ENCODE results near the gene NUAK1.

Gene NUAK1

DNA sequence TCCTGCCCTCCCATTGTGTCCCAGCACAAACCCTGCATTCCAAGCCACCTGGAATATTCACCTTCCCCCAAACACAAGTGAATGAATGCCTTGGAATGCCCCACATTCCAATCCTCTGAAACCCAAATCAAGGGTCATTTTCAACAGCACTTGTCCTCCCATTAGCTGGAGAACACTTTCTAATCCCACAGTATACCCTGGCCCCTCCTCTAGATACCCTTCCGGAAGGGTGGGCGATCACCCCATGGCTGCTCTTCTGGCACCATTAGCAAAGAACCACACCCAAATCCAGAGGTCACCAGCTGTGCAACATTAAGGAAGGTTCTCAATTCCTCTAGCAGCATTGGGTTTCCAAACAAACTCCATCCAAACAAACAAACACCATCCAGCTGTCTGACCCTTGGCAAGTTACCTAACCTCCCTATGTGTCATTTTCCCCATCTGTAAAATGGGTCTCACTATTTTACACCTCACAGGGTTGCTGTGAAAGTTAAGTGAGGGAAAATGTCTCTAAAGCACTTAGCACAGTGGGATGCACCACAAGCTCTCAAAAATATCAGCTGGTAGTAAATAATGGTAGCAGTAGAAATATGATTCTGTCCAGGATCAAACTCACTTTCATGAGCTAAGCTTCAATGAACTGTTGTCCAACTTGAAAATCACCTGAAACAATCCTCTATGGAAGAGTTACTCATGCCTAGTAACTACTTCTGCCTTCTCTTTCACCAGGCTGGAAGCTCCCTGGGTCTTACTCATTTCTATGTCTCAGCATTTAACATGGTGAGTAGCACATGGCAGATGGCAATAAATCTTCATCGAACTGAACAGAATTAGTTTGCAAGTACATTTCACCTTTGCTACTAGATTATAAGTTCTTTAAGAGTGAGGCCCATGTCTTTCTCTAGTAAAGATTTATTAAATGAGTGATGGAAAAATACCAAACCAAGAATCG is 5.3 kb downstream of the NUAK1 start:
- in situ Hi-C loops (cut with HindIII; ENCODE audit: low sequenced_read_pairs), result loop anchor here (5.0 to 25.0 kb wide), 2 partner anchors 104 to 721 kb away; no protein-coding TSS in a partner anchor

- in situ Hi-C loops (cut with HindIII; ENCODE audit: low sequenced_read_pairs), result loop anchor here (5.0 to 25.0 kb wide), 2 partner anchors 105 to 720 kb away; no protein-coding TSS in a partner anchor
These were observed 6.3 kb downstream of the NUAK1 start for GRCh38 chr12:106132175-106133135.

DNA sequence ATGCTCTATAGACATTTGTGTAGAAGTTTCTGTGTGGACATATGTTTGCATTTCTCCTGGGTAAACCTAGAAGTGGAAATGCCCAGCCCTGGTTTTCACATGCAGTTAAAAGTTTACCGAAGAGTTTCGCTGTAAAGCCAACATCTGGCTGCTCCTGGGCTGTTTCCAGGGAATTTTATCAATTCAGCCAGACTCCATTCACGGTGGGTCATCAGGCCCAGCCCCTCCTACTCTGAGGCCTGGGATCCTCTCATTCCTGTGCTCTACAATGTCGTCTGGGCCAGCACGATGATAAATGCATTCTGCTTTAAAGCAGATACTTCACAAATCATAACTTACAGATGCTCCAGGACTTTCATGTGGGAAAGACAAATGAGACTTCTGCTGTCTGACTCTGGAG is 7.1 kb downstream of the NUAK1 start:
- in situ Hi-C loops (cut with HindIII; ENCODE audit: low sequenced_read_pairs), result loop anchor here (5.0 to 25.0 kb wide), 2 partner anchors 106 to 719 kb away; no protein-coding TSS in a partner anchor

DNA sequence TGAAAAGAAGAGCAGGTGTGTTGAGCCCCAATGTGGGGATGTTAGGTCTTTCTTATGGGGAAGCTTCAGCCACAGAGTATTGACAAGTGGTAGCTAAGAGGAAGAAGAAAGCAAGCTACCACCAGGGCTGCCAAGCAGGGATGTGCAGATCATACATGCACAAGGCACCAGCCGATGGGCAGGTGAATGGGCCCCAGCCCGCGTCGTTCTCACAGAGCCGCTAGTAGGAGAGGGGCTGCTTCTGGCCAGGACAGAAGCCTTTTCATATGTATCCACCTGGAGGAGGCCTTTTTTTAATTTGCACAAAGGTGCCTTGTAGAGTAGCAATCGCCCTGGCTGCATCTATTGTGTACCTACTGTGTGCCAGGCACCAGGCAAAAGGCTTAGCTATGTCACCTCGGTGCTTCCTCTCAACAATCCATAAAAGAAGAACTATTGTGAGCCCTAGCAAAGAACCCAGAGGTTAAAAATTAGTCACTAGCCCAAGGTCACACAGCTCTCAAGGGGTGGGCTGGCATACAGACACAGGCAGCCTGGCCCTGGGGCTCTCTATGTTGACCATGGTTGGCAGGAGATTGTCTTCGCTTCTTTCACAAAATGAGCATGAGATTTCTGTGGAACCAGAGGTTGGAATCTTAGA is 8.2 kb downstream of the NUAK1 start:
- in situ Hi-C loops (cut with HindIII; ENCODE audit: low sequenced_read_pairs), result loop anchor here (5.0 to 25.0 kb wide), 2 partner anchors 107 to 718 kb away; no protein-coding TSS in a partner anchor

GRCh38 chr12:106128585-106129328 is 10.0 kb downstream of the NUAK1 start:
- in situ Hi-C loops (cut with HindIII; ENCODE audit: low sequenced_read_pairs), result loop anchor here (25.0 kb wide), 1 partner anchor 716 kb away; no protein-coding TSS in a partner anchor

GRCh38 chr12:106127338-106128126 is 11.2 kb downstream of the NUAK1 start:
- in situ Hi-C loops (cut with HindIII; ENCODE audit: low sequenced_read_pairs), result loop anchor here (25.0 kb wide), 1 partner anchor 715 kb away; no protein-coding TSS in a partner anchor

- in situ Hi-C loops (cut with HindIII; ENCODE audit: low sequenced_read_pairs), result loop anchor here (25.0 kb wide), 1 partner anchor 714 kb away; no protein-coding TSS in a partner anchor
These were observed 12.1 kb downstream of the NUAK1 start for GRCh38 chr12:106126441-106127337.

DNA sequence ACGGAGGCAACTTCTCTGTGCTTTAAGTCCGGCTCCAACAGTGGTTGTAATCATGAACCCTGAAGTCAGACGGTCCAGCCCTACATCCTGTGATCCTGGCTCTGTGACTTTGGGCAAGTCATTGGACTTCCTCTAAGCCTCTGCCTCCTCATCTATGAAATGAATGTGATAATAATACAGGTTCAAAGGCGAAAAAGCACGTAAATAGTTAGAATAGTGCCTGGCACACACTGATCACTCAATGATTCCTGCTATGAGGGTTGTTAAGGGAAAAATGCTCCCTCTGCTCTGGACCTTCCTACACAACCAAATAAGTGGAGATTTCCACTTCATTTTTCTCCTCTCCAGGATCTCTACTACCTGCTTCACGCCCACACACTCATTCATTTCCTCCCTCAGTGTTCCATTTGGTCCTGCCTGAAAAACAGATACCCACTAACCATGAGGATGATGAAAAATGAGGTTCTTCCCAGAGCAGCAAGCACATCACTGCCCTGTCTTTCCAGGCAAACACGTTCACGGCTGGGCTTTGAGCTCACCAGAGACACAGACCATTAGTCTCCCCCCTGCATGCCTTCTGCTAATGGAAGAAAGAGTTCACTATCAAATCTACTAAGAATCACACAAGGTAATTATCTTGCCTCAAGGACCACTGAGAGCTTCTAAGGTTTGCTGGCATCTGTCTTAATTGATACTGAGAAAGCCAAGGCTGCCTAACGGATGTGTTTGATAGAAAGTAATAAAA is 13.2 kb downstream of the NUAK1 start:
- in situ Hi-C loops (cut with HindIII; ENCODE audit: low sequenced_read_pairs), result loop anchor here (25.0 kb wide), 1 partner anchor 713 kb away; no protein-coding TSS in a partner anchor

GRCh38 chr12:106123551-106124081 is 15.1 kb downstream of the NUAK1 start:
- in situ Hi-C loops (cut with HindIII; ENCODE audit: low sequenced_read_pairs), result no loop called here

GRCh38 chr12:106123110-106123509 is 15.6 kb downstream of the NUAK1 start:
- in situ Hi-C loops (cut with HindIII; ENCODE audit: low sequenced_read_pairs), result no loop called here

DNA sequence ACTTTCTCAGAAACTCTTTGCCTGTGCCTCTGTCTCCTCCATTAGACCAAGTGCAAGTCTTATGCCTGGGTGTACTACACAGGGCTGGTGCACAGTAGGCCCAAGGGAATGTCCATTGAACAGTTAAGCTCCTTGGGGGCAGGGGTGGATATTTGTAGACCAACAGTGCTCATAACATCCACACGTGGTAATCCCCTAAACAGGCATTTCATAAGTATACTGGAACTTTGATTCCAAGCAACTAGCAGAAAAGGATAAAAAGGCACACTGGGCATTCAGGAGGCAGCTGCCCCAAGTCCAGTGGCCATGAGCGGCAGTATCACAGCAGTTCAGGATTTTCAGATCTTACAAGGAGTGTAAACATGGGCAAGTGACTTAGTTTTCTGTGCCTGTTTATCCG is 16.8 kb downstream of the NUAK1 start:
- in situ Hi-C loops (cut with HindIII; ENCODE audit: low sequenced_read_pairs), result no loop called here

DNA sequence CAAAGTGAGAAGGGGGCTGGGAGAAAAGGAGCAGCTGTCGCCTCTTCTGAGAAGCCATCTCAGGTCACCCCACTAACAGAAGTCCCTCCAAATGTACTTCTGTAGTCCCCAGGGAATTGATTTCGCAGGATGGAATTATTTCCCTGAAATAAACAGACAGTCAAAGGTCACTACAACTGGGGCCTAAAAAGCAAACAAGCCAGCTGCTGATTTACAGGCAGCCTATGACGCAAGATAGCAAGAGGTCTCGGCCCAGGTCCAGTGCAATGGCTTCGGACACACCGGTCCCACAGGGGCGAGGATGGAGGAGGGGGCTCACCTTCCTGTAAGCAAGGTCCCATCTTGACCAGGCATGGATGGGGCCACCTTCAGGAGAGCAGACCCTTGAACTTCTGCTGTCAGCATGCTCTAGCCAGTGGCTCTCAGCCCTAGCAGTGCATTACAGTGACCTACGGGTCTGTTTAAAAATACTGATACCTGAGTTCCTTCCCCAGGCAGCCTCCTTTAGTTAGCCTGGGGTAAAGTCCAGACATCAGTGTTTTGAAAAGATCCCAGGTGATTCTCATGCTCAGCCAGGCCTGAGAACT is 18.1 kb downstream of the NUAK1 start:
- in situ Hi-C loops (cut with HindIII; ENCODE audit: low sequenced_read_pairs), result no loop called here

GRCh38 chr12:106119301-106119700 is 19.5 kb downstream of the NUAK1 start:
- in situ Hi-C loops (cut with HindIII; ENCODE audit: low sequenced_read_pairs), result no loop called here

GRCh38 chr12:106118381-106119130 is 20.2 kb downstream of the NUAK1 start:
- in situ Hi-C loops (cut with HindIII; ENCODE audit: low sequenced_read_pairs), result no loop called here

- in situ Hi-C loops (cut with HindIII; ENCODE audit: low sequenced_read_pairs), result no loop called here
These were observed 23.3 kb downstream of the NUAK1 start for GRCh38 chr12:106115440-106115839.

Measured in endothelial cell of hepatic sinusoid (primary cell).